NCI-H2029 (cell line): ENCODE data around the gene HUS1.
"Not testable (repeated sequence)": the region's sequence is repeated elsewhere in the genome, so short reads cannot be mapped to it uniquely, and the experiment has no call there.

Experiments used
- DNase-seq: peaks from one replicate; lab custom pipeline; 2025; lab: John Stamatoyannopoulos, UW

The HUS1 gene

GRCh38 chr7:47979145-47979831, at the start of gene HUS1:
Gene HUS1, minus strand, starts transcription at chr7:47979615. Its CDS starts 96 bp downstream, at chr7:47979519.
- DNase-seq: peak; percentile 87

GRCh38 chr7:48028938-48029337, 49.5 kb upstream of the HUS1 start, which contains the start of gene SUN3:
Gene SUN3, minus strand, starts transcription at chr7:48029107. Its CDS starts 169 bp downstream, at chr7:48028938.
- no peak for DNase-seq

GRCh38 chr7:48025624-48026023, 46.2 kb upstream of the HUS1 start:
- no peak for DNase-seq

- DNase-seq: no peak
Observed at GRCh38 chr7:48017674-48018073, 38.3 kb upstream of the HUS1 start.

GRCh38 chr7:48016641-48017040, 37.2 kb upstream of the HUS1 start:
- no peak for DNase-seq

GRCh38 chr7:48011951-48012350, 32.5 kb upstream of the HUS1 start:
- no peak for DNase-seq

GRCh38 chr7:48011323-48011722, 31.9 kb upstream of the HUS1 start:
- no peak for DNase-seq

GRCh38 chr7:48009954-48010353, 30.5 kb upstream of the HUS1 start:
- DNase-seq: no peak

GRCh38 chr7:48009257-48009656, 29.8 kb upstream of the HUS1 start:
- no peak for DNase-seq

GRCh38 chr7:48006866-48007265, 27.5 kb upstream of the HUS1 start:
- DNase-seq: no peak

GRCh38 chr7:48004638-48005037, 25.2 kb upstream of the HUS1 start:
- DNase-seq: no peak

- no peak for DNase-seq
Observed at GRCh38 chr7:48004032-48004431, 24.6 kb upstream of the HUS1 start.

GRCh38 chr7:48000164-48000563, 20.7 kb upstream of the HUS1 start:
- DNase-seq: not testable (repeated sequence)

- DNase-seq: no peak
Observed at GRCh38 chr7:47999413-47999812, 20.0 kb upstream of the HUS1 start.

GRCh38 chr7:47992446-47992845, 13.0 kb upstream of the HUS1 start:
- DNase-seq: no peak

- peak; percentile 33 for DNase-seq
Observed at GRCh38 chr7:47991741-47992311, 12.4 kb upstream of the HUS1 start.

- DNase-seq: no peak
Observed at GRCh38 chr7:47991270-47991669, 11.9 kb upstream of the HUS1 start.

GRCh38 chr7:47990592-47990991, 11.2 kb upstream of the HUS1 start:
- no peak for DNase-seq

- DNase-seq: peak; percentile 41
Observed at GRCh38 chr7:47989607-47990400, 10.4 kb upstream of the HUS1 start.

GRCh38 chr7:47988496-47989386, 9.3 kb upstream of the HUS1 start:
- DNase-seq: no peak

- DNase-seq: no peak
Observed at GRCh38 chr7:47982610-47983009, 3.2 kb upstream of the HUS1 start.

- not testable (repeated sequence) for DNase-seq
Observed at GRCh38 chr7:47980648-47981047, 1.2 kb upstream of the HUS1 start.
